Measurements from ENCODE around the gene CCNL1.
"Not testable (repeated sequence)": the region's sequence is repeated elsewhere in the genome, so short reads cannot be mapped to it uniquely, and the experiment has no call there.

- TF ChIP-seq CTCF (IDR thresholded peaks at IDR 0.05; ENCODE audit: insufficient read depth, low read length); REST (IDR thresholded peaks at IDR 0.05; ENCODE audit: insufficient replicate concordance, low read depth); POLR2AphosphoS5 (IDR thresholded peaks at IDR 0.05; ENCODE audit: low read depth); GABPA (IDR thresholded peaks at IDR 0.05; ENCODE audit: low read depth); SPI1 (IDR thresholded peaks at IDR 0.05; ENCODE audit: borderline replicate concordance, low read depth): not testable (repeated sequence)
These were observed 13.4 kb upstream of the CCNL1 start for GRCh38 chr3:157173343-157173742.
